ENCODE data around the gene KCNMA1. TPM values are rescaled to one million over a fixed set of nuclear protein-coding genes. Genes with fewer than 3 reads are reported as not detected.

KCNMA1 gene
- total RNA-seq, 1 donor from 2014 or later = 87.6 TPM

- no peaks in the 10 kb centered on the region for H3K27me3 Mint-ChIP-seq (ENCODE audit: low read depth)
- no peak for TF ChIP-seq CTCF (IDR thresholded peaks at IDR 0.05)
- H3K9me3 Mint-ChIP-seq (ENCODE audit: low read depth) = no peaks in the 10 kb centered on the region
- no peaks in the 10 kb centered on the region for H3K36me3 Mint-ChIP-seq (ENCODE audit: low read depth)
- H3K4me3 Mint-ChIP-seq (ENCODE audit: unreplicated experiment) = no peak overlapping the region
- no peak overlapping the region for H3K27ac Mint-ChIP-seq (ENCODE audit: unreplicated experiment)
- no peak for DNase-seq (ENCODE audit: low spot score)
- H3K4me1 Mint-ChIP-seq (ENCODE audit: low read depth) = peaks cover 44% of the 10 kb centered on the region
These were observed 36.1 kb downstream of the KCNMA1 start for GRCh38 chr10:77601488-77601887.

GRCh38 chr10:77600640-77601039, 37.0 kb downstream of the KCNMA1 start:
- no peak for DNase-seq (ENCODE audit: low spot score)
- H3K4me3 Mint-ChIP-seq (ENCODE audit: unreplicated experiment) = no peak overlapping the region
- no peaks in the 10 kb centered on the region for H3K36me3 Mint-ChIP-seq (ENCODE audit: low read depth)
- no peak for TF ChIP-seq CTCF (IDR thresholded peaks at IDR 0.05)
- peaks cover 40% of the 10 kb centered on the region for H3K4me1 Mint-ChIP-seq (ENCODE audit: low read depth)
- H3K27ac Mint-ChIP-seq (ENCODE audit: unreplicated experiment) = no peak overlapping the region
- H3K27me3 Mint-ChIP-seq (ENCODE audit: low read depth) = no peaks in the 10 kb centered on the region
- no peaks in the 10 kb centered on the region for H3K9me3 Mint-ChIP-seq (ENCODE audit: low read depth)

GRCh38 chr10:77599651-77600050, 38.0 kb downstream of the KCNMA1 start:
- Mint-ChIP-seq H3K4me3 (ENCODE audit: unreplicated experiment) (no peak overlapping the region), H3K9me3 (ENCODE audit: low read depth) (no peaks in the 10 kb centered on the region), H3K4me1 (ENCODE audit: low read depth) (peaks cover 34% of the 10 kb centered on the region), H3K27ac (ENCODE audit: unreplicated experiment) (peak overlapping the region; percentile 77), H3K27me3 (ENCODE audit: low read depth) (no peaks in the 10 kb centered on the region), H3K36me3 (ENCODE audit: low read depth) (peaks cover 1% of the 10 kb centered on the region)
- no peak for DNase-seq (ENCODE audit: low spot score)
- no peak for TF ChIP-seq CTCF (IDR thresholded peaks at IDR 0.05)

GRCh38 chr10:77598606-77599005, 39.0 kb downstream of the KCNMA1 start:
- H3K36me3 Mint-ChIP-seq (ENCODE audit: low read depth) = peaks cover 1% of the 10 kb centered on the region
- no peaks in the 10 kb centered on the region for H3K9me3 Mint-ChIP-seq (ENCODE audit: low read depth)
- no peaks in the 10 kb centered on the region for H3K27me3 Mint-ChIP-seq (ENCODE audit: low read depth)
- peak overlapping the region; percentile 71 for H3K27ac Mint-ChIP-seq (ENCODE audit: unreplicated experiment)
- no peak for DNase-seq (ENCODE audit: low spot score)
- H3K4me1 Mint-ChIP-seq (ENCODE audit: low read depth) = peaks cover 36% of the 10 kb centered on the region
- H3K4me3 Mint-ChIP-seq (ENCODE audit: unreplicated experiment) = no peak overlapping the region
- TF ChIP-seq CTCF (IDR thresholded peaks at IDR 0.05) = no peak

GRCh38 chr10:77597560-77597959, 40.0 kb downstream of the KCNMA1 start:
- DNase-seq (ENCODE audit: low spot score) = no peak
- no peaks in the 10 kb centered on the region for H3K27me3 Mint-ChIP-seq (ENCODE audit: low read depth)
- no peak overlapping the region for H3K27ac Mint-ChIP-seq (ENCODE audit: unreplicated experiment)
- peaks cover 36% of the 10 kb centered on the region for H3K4me1 Mint-ChIP-seq (ENCODE audit: low read depth)
- no peaks in the 10 kb centered on the region for H3K9me3 Mint-ChIP-seq (ENCODE audit: low read depth)
- no peak overlapping the region for H3K4me3 Mint-ChIP-seq (ENCODE audit: unreplicated experiment)
- H3K36me3 Mint-ChIP-seq (ENCODE audit: low read depth) = peaks cover 1% of the 10 kb centered on the region
- TF ChIP-seq CTCF (IDR thresholded peaks at IDR 0.05) = no peak

Data from chondrocyte (in vitro differentiated cells).